H7 (cell line): ENCODE results near the gene ZNF536. TPM values are rescaled to one million over a fixed set of nuclear protein-coding genes. Genes with fewer than 3 reads are reported as not detected.

ENCODE experiments used
- DNase-seq: peaks from one replicate; pipeline ENCODE4 v3.0.0; 2012
- H3K27me3 ChIP-seq: 2 replicates; pipeline ENCODE4 v1.6.0; 2011; ENCODE audit warnings: mild to moderate bottlenecking, low read length; ENCODE audit not compliant: control insufficient read depth, insufficient read depth
- H3K36me3 ChIP-seq: replicated peaks from 2 replicates; pipeline ENCODE4 v1.5.1; 2011; ENCODE audit warnings: low read length; ENCODE audit not compliant: control insufficient read depth, insufficient read depth
- H3K4me3 ChIP-seq: 2 replicates; pipeline ENCODE4 v1.5.1; 2011; ENCODE audit warnings: low read depth, mild to moderate bottlenecking, control low read depth, low read length, moderate library complexity; ENCODE audit not compliant: insufficient read depth
- total RNA-seq: library from RNA; depleted of rRNA; stranded (reverse); fragments of >200 nt; shearing (Covaris generic); gene quantifications from 2 replicates; pipeline ENCODE4 v1.2.3, GENCODE V29; 2014

The ZNF536 gene
- total RNA-seq, 1 experiment from 2014 or later, result 0.35 TPM

DNA sequence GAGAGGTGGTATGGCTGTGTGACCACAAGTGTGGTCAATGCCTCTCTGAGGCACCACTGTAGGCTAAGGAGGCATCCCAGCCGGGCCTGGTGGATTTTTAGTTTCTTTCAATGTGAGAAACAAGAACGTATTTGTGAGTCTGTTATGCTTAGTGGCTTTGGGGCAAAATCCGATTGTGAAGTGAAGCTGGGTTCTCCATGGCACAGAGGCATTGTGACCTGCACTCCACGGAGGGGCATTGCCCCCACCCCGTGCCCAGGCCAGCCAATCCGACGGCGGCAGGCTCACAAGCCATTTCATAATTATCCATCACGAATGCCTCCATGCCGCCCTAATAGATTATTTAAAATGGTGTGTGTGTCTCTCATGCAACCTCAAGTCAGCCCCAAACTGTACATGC lies 151.6 kb downstream of the ZNF536 start:
- Histone ChIP-seq H3K36me3 (no peaks in the 10 kb centered on the region), H3K4me3 (no peak overlapping the region), H3K27me3 (no peaks in the 10 kb centered on the region)
- DNase-seq, result no peak

DNA sequence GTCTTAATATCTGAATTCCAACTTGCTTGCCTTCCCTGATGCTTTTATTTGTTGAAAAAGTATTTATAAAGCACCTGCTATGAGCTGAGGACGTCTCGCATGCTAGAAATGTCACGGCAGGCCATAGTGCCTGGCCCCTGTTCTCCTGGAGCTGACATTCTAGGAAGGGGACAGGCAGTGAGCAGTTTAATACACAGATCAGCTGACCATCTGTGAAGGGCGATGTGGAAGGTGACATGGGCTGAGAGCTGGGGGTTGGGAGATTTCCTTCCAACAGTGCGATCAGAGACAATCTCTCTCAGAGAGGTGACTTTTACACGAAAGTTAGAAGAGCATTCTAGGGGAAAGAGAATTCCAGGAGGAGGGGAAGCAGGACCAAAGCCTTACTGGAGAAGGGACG lies 153.2 kb downstream of the ZNF536 start:
- DNase-seq, result no peak
- no peaks in the 10 kb centered on the region for H3K27me3 ChIP-seq

DNA sequence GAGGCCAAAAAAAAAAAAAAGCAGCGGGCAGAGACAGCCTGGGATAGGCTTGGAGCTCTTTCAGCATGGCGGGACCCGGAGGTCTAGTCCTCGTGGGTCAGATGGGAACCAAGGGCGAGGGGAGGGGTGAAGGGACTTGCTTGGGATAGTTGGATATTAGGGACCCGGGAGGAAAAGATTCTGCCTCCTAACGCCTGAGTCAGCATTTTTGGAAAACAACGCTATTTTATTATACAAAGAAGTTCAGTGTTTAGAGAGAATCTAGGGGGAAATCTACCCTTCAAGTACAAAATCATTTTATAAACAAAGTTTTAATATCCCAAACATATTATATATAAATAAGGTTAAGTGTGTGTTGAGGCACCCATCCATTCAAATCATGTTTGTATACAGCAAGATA lies 156.7 kb downstream of the ZNF536 start:
- H3K27me3 ChIP-seq, result no peaks in the 10 kb centered on the region
- H3K36me3 ChIP-seq, result no peaks in the 10 kb centered on the region
- DNase-seq, result no peak
- H3K4me3 ChIP-seq, result no peak overlapping the region

More for the DNA sequence above, 153.2 kb downstream of the ZNF536 start:
- Histone ChIP-seq H3K4me3 (no peak overlapping the region), H3K36me3 (no peaks in the 10 kb centered on the region)

DNA sequence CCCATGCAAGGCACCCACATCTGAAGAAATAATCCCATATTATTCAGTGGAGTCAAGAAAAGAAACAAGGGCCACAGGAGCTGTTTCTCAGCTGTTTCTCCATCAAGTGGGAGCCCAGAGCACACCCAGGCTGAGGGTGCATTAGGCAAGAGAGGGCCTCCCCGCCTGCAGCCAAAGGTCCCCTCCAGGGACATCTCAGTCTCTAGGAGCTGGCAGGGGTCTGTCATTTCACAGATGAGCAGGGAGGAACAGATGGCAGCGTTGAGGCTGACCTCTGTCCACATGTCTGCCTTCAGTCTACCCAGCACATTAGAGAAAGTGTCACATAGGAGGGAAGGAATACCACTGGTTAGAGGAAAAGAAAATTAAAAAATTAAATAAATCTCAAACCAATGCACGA lies 157.7 kb downstream of the ZNF536 start:
- no peaks in the 10 kb centered on the region for H3K36me3 ChIP-seq
- H3K27me3 ChIP-seq, result no peaks in the 10 kb centered on the region
- H3K4me3 ChIP-seq, result no peak overlapping the region
- DNase-seq, result no peak

DNA sequence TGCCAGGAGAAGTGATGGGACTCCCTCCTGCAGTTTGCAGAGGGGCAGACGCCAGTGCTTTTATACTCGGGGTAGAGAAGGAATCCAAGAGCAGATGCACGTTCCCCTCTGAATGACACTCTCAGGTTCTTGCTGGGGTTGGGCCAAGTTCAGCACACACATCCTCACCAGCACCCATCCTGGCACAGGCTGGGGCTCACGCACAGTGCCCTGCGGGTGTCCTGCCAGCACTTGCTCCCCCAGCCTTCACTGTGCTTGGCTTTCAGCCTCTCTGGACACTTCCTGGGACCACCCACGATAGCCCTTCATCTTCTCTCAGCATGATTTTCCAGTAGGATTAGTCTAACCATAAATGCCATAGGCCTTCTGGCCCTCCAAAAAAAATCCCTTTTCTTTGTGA lies 158.6 kb downstream of the ZNF536 start:
- Histone ChIP-seq H3K27me3 (no peaks in the 10 kb centered on the region), H3K4me3 (no peak overlapping the region), H3K36me3 (no peaks in the 10 kb centered on the region)
- no peak for DNase-seq

DNA sequence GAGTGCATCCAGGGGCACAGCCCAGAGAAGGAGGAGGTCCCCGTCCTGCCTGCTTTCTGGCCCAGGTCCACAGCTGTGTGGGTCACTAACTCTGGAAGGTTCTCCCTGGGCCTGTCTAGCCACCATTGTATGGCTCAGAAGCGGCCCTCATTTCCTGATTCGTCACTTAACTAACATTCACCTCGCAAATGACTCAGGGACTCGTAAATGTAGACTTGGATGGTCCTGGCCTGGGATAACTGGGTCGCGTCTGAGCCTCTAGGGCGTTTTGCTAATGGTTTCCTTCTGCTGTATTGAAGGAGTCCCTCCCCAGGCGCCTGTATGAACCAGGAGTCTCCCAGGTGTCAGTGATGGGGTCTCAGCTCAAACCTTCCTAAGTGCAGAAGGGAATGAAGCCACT lies 162.8 kb downstream of the ZNF536 start:
- H3K4me3 ChIP-seq, result no peak overlapping the region
- no peaks in the 10 kb centered on the region for H3K36me3 ChIP-seq
- no peaks in the 10 kb centered on the region for H3K27me3 ChIP-seq
- DNase-seq, result no peak

DNA sequence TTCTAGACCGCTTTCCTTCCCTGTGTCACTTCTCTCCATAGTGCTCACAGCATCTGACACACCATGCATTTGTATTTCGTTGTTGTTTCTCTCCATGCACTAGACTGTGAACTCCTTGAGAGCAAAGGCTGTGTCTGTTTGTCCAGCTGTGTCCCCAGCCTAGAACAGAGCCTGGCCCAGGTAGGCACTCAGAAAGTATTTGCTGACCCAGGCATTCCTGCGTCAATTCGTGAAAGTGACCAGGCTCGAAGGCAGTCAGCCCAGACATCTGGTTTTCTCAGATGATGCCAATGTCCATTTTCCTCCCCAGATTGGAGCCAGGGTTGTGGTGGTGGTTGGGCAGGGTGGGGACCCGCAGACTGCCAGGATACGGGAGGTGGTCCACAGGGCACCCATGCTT lies 164.8 kb downstream of the ZNF536 start:
- no peak for DNase-seq
- no peaks in the 10 kb centered on the region for H3K27me3 ChIP-seq
- H3K4me3 ChIP-seq, result no peak overlapping the region
- H3K36me3 ChIP-seq, result no peaks in the 10 kb centered on the region

DNA sequence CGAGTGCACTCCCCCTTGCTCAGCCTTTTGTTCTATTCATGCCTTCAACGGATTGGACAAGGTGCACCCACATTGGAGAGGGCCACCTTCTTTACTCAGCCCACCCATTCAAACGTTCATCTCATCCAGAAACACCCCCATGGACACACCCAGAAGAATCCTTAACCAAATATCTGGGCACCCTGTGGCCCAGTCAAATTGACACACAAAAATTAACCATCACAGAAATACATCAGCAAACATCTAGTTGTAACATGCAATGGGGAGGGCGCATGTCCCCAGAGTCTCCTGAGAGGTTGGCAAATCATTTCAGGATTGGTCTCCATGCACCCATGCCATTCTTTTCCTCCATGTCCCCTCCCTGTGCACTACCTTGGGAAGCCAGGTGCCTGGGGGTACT lies 167.1 kb downstream of the ZNF536 start:
- no peaks in the 10 kb centered on the region for H3K36me3 ChIP-seq
- no peak overlapping the region for H3K4me3 ChIP-seq
- no peak for DNase-seq
- H3K27me3 ChIP-seq, result no peaks in the 10 kb centered on the region

DNA sequence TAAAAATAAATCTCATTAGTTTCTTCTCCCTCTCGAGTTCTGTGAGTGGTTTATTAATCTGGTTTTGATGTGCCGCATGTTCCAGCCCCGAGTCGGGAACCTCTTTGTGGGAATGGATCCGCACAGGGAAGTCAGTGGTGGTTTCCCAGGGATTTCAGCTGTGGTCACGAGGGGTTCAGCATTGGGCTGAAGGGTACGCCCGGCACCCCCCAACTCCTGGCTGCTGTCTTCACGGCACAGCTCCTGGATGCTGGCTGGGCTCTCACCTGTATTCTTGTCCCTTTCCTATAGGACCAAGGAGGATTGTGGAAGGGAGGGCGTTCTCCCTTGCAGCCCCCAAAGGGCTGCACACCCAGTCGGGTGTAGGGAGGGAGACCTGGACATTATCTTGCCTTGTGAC lies 167.8 kb downstream of the ZNF536 start:
- H3K27me3 ChIP-seq, result no peaks in the 10 kb centered on the region
- no peak for DNase-seq
- H3K4me3 ChIP-seq, result no peak overlapping the region
- H3K36me3 ChIP-seq, result no peaks in the 10 kb centered on the region

DNA sequence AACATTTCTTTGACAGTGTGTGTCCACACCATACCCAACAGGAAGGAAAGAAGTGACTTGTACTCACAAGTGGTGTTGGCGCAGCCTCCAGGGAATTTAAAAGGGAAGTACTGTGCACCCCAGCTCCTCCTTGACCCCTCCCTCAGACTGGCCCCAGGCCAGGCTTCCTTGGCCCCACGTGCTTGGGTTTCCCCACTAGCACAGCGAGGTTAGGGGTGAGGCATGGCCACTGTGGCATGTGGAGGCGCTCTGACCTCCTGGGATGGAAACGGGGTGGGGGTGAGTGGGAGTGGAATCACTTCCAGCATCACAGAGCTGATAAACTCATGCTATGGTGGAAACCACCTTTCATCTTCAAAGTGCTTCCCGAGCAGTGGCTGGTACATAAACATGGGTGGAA lies 168.6 kb downstream of the ZNF536 start:
- no peak overlapping the region for H3K4me3 ChIP-seq
- DNase-seq, result no peak
- no peaks in the 10 kb centered on the region for H3K27me3 ChIP-seq
- no peaks in the 10 kb centered on the region for H3K36me3 ChIP-seq

DNA sequence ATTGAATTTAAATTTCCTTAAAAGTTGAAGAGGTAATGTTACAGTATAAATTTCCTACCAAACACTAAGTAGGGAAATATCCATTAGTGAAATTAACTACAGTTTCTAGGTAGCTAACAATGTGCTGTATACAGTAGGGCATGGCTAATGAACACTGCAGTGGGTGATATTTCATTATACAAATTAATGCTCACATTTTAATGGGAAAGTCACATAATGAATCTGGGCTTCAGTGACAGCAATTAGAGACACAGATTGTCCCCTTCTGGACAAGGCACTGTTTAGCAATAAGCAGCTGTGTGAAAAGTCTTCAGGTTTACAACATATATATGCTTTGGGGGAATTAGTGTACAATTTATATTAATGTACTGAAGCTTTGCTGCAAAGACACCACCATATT lies 169.4 kb downstream of the ZNF536 start:
- Histone ChIP-seq H3K4me3 (no peak overlapping the region), H3K27me3 (no peaks in the 10 kb centered on the region), H3K36me3 (no peaks in the 10 kb centered on the region)
- no peak for DNase-seq

DNA sequence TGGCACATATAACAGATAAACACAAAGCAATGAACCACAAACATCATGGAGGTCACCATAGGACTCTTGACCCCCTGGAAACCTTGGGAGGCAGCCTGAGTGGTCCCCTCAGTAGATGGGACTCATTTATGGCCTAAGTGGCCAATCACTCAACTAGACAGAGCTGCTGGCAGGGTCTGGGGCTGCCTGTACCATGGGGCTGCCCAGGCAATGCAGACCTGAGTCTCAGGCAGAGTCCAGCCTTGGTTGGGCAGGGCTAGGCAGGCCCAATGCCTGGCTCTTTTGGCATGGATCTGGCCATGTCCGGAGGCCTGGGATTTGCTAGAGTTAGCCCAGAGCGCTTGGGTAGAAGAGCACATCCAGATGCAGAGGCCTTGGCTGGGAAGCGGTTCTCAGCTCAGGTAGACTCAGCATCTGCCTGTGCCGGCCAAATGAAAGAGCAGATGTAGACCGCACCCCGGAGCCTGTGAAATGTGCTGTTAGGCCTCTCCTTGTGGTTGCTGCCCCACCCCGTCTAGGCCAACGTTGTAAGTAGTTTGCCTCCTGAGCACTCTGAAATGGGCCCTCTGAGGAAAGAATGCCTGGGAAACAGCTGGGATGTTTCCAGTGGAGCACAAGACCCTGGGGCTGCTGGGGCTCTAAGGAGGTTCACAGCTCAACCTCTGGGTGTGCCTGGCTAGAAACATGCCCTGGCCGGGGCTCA lies 171.2 kb downstream of the ZNF536 start:
- H3K27me3 ChIP-seq, result no peaks in the 10 kb centered on the region
- no peak for DNase-seq
- no peak overlapping the region for H3K4me3 ChIP-seq
- H3K36me3 ChIP-seq, result no peaks in the 10 kb centered on the region

DNA sequence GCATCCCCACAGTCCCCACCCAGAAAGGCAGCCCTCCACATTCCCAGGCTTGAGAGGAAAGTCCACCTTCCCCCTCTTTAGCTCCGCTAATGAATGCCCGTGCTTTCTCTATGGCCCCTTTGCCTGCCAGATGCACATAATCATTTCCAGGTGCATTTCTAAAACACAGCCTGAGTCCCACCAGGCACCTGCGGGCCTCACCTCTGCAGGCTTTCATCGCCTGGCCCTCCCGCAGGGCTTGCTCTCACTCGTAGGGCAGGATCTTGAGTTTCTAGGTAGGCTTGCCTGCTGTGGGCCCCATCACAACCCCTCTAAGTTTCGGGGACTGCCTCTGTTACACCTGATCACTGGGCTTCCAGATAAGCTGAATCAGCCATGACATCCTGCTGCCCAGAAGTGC lies 173.6 kb downstream of the ZNF536 start:
- no peaks in the 10 kb centered on the region for H3K36me3 ChIP-seq
- H3K27me3 ChIP-seq, result no peaks in the 10 kb centered on the region
- peak; percentile 72 for DNase-seq
- H3K4me3 ChIP-seq, result no peak overlapping the region

DNA sequence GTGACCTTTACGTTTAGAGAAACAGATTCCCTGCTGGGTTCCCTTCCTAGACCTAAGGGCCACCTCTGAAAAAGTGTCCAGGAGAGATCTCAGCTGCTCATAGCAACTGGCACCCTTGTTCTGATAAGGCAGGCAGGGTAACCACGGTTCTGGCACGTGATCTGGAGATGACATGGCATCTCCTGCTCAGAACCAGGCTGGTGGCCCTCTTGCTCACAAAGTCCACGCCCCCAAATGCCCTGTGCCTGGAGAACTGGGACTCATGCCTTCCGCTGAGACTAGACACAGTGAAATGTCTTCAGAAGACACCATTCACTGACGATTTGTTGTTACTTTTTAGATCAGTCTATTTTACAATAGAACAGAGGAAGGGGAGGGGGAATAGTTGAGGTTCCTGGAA lies 174.1 kb downstream of the ZNF536 start:
- H3K27me3 ChIP-seq, result no peaks in the 10 kb centered on the region
- H3K4me3 ChIP-seq, result no peak overlapping the region
- no peaks in the 10 kb centered on the region for H3K36me3 ChIP-seq
- no peak for DNase-seq

DNA sequence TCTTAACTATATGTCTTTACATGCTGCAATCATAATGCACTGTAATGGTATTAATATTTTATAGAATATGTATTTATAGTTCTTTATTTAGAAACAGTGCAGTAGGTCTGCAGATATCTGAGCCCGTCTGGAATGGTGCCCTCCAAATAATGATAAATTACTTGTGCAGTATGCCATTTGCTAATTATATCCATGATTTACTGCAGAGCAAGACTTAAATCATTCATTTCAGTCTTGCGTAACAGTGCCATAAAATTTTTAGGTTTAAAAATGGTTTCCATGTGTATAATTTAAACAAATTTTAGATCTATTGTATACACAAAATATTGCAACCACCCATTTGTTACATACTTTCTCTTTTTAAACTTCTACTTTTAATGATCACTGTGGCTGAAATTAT lies 175.1 kb downstream of the ZNF536 start:
- Histone ChIP-seq H3K36me3 (no peaks in the 10 kb centered on the region), H3K4me3 (no peak overlapping the region), H3K27me3 (no peaks in the 10 kb centered on the region)
- DNase-seq, result no peak

DNA sequence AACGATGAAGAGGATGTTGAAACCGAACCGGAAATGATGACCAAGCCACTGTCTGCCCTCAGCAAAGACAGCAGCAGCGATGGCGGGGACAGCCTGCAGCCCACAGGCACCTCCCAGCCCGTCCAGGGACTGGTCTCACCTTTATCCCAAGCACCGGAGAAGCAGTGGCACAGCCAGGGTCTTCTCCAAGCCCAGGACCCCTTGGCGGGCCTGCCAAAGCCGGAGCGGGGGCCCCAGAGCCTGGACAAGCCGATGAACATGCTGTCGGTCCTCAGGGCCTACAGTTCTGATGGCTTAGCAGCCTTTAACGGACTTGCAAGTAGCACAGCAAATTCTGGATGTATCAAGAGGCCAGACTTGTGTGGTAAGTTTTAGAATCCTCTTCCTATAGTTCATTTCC lies 177.0 kb downstream of the ZNF536 start:
- no peaks in the 10 kb centered on the region for H3K27me3 ChIP-seq
- H3K36me3 ChIP-seq, result no peaks in the 10 kb centered on the region
- DNase-seq, result no peak
- H3K4me3 ChIP-seq, result no peak overlapping the region
